Activated naive CD4-positive, alpha-beta T cell treated with anti-CD3 and anti-CD28 coated beads, Interleukin-2, amount 50 U/mL, for 16 hours (primary cell): ENCODE measurements around the gene CLINT1.
A peak's percentile ranks its signal among the peaks of the same experiment; 100 is the strongest.
"Not testable (repeated sequence)": the region's sequence is repeated elsewhere in the genome, so short reads cannot be mapped to it uniquely, and the experiment has no call there.

ENCODE experiments used
- DNase-seq: peaks from one replicate; pipeline ENCODE4 v3.0.0-alpha.2; 2020

CLINT1 gene

DNA sequence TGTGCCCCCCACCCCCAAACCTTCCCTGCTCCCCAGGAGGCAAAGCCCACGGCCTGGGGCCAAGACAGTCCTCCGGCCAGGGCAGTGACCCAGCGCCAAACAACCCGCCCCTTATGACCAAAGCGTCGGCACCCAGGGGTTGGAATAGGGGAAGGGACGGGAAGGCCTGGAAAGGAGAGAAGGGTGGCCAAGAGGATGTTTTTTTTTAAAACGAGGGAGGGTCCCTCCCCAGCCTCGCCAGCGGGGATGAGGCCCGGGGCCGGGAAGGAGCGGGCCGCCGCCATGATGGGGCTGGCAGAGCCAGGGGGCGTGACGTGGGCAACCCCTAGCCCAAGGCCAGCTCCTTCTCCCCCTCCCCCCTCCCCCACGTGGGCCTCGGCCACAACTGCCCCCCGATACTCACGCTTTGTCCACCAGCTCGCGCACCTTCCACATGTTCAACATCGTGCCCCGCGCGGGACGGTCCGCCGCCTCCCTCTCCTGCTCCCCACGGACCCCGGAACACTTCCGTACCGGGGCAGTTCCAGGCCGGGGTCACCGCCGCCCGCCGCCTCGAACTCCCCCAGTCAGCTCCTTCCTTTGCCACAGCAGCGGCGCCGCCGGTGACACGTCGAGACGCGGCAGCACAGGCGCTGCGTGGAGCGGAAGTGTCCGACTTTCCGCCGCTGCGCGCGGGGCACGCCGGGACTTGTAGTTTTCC lies at the start of gene CLINT1:
Gene CLINT1 (minus strand): TSS at position 619 of the 700 bp plus-strand sequence. CDS start 175 bp downstream, at position 444.
- DNase-seq, result peak; percentile 89

DNA sequence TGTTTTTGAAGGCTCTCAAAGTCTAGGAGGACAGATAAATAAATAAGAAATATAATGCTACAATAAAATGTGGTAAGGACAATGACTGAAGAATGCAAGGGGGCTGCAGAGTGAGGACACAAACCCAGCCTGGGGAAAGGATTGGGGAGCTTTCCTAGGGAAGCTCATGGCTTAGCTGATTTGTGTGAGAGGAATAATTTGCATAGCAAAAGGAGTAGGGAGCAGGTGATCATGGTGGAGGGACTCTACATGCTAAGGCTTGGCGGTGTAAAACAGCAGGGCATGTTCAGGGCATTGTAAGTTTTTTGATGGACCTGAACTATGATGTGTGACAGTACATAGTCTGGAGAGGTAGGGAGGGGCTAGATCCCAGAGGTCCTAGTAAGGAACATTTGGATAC lies 49.5 kb upstream of the CLINT1 start:
- DNase-seq, result no peak

DNA sequence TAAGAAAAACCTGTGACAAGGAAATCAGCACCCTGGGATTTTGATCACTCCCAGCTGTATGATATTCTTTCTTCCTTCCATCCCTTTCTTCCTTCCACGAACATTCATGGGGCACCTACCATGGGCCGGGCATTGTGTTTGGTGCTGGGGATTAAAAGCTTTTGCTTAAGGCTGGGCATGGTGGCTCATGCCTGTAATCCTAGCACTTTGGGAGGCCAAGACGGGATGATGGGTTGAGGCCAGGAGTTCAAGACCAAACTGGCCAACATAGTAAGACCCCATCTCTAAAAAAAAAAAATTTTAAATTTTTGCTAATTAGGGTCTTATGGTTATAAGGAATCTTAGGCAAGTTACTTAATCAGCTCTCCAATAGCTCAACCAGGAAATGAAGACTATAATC lies 48.5 kb upstream of the CLINT1 start:
- DNase-seq, result no peak

DNA sequence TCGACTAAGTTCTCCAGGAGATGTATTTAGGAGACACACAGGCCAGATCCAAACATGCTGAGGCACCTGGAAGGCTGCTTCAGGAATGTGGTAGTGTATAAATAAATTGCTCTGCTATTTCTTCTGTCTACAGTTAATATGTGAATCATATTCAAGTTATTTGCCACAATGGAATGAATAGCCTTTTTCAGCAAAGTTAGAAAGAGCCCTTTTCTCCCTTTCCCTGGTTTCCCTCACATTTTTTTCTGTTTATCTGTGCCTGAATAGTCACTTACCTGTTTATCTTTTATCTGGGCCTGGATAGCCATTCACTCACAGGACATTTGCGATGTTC lies 44.1 kb upstream of the CLINT1 start:
- DNase-seq, result no peak

DNA sequence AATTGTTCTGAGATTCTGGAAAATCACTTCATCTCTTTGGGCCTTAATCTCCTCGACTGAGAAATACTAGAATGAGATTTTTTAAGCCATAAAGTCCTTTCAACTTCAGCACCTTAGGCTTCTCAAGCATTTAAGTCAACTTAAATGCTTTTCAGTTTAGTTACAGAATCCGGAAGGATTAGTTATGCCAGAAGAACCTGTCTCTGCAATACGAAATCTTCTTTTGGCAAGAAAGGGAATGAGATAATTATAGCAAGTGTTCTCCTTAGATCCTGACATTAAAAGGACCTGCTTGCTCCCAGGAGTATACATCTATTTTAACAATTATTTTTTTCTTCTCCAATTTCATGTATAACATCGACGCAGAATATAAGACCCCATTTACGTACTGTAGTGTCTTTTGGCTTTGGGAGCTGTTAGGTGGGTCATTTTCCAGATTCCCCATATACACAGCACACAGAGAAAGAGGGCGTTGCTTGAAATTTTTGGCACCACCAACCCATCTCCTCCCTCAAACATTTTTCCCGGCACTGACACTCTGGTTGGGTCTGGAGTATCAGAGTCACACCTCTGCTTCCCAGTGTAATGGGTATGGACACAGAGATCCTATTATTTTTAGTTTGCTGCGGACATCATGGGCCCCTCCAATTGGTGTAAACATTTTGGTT lies 43.6 kb upstream of the CLINT1 start:
- DNase-seq, result no peak

DNA sequence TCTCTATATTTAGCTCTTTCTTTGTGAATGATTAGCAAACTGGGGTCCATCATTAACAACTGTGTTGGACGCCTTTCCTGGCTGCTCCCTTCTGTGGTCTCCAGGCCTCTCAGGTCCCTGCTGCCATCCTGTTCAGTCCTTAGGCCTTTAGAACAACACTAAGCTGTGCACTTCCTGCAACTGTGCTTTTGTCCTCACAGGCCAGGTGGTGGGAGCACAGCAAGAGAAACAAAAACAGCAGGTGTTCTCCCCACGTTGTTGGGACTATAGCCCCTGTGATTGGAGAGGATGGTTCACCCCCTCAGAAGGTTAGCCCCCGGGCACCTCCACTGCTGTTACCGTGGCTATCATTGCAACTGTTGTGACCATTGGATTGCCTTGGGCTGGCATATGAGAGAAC lies 41.7 kb upstream of the CLINT1 start:
- no peak for DNase-seq

DNA sequence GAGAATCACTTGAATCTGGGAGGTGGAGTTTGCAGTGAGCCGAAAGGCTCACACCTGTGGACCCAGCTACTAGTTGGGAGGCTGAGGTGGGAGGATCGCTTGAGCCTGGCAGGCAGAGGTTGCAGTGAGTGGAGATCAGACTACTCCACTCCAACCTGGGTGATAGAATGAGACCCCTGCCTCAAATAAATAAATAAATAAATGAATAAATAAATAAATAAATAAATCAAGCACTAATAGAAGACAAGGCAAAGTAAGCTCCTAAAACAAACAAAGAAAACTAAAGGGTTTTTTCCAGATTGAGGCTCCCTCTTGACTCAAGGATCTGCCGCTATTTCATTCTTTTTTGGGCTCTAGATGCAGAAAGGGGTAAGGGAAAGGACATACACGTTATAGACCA lies 34.7 kb upstream of the CLINT1 start:
- DNase-seq, result no peak

DNA sequence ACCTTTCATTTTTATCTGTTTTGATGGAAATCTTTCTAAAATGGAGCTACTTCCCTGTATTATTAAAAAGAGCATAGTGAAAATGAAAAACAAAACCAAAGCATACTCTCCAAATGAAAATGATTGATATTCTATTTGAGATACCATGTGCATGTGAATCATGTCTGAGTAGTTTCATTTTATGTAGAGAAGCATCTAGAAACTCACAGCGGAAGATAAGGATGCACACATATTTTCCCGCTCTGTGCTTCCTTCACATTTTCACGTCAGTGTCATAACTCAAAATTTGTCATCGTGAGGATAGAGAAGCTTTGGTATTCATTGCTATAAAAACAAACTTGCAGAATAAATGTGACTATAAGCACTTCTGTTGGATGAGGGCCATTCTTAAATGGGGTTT lies 34.0 kb upstream of the CLINT1 start:
- DNase-seq, result no peak

DNA sequence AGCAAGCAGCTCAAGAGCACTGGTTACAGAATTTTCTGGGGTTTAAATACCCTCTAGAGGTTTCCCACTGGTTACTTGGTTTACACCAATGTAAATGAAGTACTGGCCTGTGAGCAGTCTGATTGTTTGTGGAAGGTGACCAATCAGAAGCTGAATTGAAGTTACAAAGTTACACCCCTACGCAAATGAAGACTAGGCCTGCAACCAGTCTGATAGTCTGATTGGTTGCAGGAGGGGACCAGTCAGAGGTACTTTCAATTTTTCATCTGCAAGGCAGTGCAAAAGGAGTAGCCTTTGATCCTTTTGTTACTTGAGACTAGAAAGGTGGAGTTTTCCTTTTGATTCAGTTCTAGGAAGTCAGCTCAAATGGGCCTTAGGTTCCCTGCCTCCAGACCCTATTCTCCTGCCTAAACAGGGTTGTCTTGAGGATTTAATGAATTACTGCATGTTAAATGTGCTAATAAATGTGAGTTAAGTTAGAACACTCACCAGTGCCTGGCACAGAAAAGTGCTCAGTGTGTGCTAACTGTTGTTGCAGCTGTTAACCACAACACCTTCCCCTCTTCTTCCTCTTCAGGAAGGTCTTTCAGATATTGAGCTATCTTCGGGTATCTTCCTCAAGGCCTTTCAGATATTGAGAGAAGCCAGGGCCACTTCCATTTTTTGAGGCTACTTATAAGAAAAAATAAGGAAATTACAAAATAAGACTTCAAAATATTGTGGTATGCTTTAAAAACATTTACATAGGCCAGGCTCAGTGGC lies 32.1 kb upstream of the CLINT1 start:
- DNase-seq, result no peak

DNA sequence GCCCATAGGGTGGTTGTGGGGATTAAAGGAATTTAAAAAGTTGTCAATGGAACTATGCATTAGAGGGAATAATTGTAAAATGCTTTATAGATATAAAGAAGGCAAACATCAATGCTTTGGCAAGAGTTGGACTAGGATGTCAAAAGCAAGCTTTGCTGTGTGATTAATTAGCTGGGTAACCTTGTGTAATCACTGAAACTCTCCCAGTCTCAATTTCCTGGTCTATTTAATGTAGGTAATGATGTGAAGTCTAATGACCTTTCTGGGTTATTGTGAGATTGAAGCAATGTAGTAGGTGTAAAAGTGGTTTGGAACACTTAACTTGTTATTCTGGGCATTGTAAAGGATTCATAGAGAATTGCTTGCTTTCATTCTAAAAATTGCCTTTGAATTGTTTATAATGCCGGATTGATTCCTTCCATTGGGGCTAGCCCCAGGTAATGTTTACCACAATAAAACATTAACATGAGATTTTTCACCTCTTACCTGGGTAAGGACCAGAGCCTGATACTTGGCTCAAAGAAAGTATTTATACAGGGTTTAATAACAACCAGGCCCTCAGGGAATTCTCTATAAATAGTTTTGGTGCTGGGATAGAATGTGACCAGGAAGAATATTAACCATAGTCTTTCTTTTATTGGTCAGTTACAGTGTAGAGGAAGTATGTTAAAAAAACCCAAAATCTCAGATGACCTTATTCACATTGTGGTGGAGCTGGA lies 30.0 kb upstream of the CLINT1 start:
- no peak for DNase-seq

DNA sequence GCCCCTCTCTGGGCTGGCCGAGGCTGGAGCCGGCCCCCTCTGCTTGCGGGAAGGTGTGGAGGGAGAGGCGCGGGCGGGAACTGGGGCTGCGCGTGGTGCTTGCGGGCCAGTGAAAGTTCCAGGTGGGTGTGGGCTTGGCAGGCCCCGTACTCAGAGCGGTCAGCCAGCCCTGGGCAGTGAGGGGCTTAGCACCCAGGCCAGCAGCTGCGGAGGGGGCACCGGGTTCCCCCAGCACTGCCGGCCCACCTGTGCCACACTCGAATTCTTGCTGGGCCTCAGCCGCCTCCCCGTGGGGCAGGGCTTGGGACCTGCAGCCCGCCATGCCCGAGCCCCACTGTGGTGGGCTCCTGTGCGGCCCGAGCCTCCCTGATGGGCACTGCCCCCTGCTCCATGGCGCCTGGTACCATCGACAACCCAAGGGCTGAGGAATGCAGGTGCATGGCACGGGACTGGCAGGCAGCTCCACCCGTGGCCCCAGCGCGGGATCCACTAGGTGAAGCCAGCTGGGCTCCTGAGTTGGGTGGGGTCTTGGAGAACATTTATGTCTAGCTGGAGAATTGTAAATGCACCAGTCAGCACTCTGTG lies 27.9 kb upstream of the CLINT1 start:
- no peak for DNase-seq

DNA sequence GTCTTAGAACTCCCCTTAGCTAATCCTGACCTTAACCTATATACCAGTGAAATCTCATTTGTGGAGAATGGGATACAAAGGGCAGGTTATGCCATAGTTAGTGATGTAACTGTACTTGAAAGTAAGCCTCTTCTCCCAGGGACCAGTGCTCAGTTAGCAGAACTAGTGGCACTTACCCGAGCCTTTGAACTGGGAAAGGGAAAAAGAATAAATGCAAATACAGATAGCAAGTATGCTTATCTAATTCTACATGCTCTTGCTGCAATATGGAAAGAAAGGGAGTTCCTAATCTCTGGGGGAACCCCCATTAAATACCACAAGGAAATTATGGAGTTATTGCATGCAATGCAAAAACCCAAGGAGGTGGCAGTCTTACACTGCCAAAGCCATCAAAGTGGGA lies 26.1 kb upstream of the CLINT1 start:
- DNase-seq, result not testable (repeated sequence)

DNA sequence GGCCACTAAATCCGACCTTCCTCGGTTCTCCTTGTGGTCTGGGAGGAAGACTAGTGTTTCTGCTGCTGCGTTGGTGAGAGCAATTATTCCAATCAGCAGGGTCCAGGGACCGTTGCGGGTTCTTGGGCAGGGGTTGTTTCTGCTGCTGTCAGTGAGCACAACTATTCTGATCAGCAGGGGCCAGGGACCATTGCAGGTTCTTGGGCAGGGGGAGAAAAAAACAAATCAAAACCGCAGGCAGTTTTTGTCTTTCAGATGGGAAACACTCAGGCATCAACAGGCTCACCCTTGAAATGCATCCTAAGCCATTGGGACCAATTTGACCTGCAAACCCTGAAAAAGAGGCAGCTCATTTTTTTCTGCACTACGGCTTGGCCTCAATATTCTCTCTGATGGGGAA lies 22.6 kb upstream of the CLINT1 start:
- not testable (repeated sequence) for DNase-seq

DNA sequence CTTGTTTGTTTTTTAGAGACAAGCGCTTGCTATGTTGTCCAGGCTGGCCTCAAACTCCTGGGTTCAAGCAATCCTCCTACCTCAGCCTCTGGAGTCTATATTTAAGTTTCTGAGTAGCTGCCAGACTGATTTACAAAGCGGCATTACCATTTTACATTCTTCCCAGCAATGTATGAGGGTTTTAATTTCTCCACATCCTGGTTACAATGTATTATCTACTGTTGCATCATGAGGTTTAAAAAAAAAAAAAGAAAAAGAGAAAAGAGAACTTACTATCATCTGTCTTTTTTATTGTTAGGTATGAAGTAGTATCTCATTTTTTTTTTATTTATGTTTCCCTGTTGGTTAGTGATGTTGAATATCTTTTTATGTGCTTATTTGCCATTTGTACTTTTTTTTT lies 18.9 kb upstream of the CLINT1 start:
- DNase-seq, result no peak

DNA sequence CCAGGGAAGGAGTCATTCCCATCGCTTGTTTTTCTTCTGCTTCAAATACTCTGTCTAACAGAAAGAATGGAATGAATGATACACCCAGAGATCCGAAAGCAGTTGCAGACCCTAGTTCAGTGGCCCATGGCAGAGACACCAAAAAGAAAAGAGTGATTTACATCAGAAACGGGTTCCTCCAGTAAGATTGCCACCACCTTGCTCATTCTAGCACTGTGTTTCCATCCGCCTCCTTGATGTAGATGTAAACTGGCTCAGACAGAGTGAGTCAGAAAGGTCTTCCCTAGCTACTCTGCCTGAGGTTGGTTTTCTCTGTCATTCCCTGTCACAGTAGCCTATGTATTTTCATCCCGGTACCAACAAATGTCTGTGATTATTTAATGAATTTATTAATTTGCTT lies 15.9 kb upstream of the CLINT1 start:
- DNase-seq, result no peak

DNA sequence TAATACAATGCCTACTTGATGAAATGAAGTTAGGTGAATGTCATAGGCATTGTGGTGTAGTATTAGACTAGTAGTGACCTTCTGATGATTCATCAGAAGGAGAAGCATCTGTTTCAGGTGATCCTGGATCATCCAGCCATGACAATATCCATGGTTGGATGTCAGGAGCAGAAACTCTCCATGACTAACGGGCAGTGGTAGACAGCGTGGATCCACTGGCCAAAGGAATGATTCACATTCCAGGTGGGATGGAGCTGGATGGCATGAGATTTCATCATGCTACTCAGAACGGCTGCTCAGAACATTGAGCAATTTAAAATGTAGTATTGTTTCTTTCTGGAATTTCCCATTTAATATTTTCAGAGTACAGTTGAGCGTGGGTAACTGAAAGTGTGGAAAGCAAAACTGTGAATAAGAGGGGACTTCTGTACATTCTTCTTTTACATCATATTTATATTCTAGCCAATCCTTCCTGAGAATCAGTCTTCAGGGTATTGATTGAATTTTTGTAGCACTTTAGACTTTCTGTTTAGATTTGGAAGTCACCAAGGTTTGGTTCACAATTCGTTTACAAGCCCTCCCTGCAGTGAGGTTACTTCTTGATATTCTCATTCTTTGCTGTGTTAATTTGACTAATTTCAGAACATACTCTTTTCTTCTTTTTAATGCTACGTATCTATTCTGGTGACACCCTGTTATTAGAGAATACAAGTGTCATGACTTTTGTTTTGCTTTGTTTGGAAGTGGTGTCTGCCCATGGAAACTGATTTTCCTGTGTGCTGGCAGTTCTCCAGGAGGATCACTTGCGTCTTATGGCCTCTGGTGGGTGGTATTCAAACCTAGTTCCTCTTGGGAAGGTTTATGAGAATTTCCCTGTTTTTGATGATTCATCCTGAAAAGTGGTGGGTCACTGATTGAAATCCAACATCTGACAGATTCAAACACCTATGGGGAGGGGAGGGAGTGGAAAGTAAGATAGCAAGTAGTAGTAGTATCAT lies 12.2 kb upstream of the CLINT1 start:
- DNase-seq, result no peak

DNA sequence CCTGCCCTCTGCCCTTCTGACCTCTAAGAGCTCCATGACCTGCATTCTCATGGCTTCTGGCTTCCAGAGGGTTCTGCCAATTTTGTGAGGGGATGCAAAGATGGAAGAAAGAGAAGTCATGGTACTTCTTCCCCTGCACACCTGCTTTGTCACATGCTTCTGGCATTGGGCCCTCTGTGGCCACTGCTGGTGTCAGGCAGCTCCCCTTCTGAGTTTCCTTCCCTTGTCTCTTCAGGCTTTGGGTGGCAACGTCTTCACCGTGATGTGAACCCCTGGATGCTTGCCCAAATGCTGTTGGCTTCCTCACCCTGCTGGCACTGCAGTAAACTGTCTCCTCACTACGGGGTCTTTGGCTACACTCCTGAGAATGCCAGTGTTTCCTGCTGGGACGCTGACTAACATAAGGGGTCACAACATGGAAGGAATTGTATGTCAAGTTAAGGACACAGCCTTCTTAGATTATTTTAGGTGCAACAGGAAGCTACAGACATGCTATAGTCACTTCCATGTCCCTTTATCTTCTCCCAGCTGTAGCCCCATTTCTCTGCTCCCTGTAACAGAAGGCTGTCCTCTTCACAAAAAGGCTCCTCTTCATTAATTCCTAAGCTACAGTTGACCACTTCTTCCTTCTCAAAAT lies 8.9 kb upstream of the CLINT1 start:
- no peak for DNase-seq

DNA sequence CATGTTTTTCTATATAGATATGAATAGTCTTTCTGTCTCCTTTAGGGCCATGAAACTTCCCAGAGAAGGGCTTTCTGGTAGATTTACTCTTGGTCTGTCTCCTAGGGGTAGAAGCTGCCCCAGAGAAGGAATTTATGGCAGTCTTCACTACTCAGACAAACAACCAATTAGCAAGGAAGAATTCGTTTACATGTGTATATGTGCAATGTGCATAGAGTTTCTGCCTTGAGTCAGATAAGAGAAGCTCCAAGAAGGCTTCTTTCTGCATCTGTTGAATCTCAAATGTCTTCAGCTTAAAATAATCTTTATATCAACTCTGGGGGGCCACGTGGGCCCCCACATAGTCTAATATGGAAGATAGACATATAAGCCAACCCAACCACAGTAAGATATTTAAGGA lies 7.6 kb upstream of the CLINT1 start:
- DNase-seq, result no peak

DNA sequence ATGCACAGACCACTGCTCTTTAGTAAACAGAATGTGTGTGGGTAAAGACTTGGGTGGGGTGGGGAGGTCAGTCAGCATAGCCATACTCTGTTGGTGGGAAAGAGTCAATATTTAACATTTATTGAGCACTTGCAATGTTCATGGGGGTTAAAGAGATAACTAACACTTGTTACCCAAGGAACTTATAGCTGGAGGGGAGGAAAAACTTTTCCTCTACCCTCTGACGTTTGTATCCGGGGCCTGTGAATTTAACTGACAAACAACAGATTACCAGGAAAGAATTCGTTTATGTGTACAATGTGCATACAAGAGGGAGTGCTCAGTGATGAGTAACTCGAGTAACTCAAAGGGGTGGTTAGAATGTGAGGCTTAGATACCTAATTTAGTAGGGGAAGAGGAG lies 6.8 kb upstream of the CLINT1 start:
- DNase-seq, result no peak

DNA sequence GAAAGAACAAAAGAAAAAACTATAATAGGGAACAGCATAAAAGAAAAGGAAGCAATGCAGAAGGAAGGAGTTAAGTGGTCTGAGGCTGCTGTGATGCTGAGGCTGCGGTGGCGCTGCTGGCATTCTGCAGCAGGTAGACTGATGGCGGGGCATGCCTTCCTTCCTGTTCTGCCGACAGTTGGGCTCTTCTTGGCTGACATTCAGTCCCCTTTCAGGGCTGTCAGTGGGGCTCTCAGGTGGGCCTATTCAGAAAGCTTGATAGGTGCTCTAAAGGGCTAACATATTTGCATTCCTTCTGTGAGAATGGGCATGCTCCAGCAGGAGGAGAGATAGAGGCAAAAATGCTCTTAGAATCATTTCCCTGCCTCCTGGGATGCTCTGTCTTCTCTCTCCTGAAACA lies 5.1 kb upstream of the CLINT1 start:
- no peak for DNase-seq

DNA sequence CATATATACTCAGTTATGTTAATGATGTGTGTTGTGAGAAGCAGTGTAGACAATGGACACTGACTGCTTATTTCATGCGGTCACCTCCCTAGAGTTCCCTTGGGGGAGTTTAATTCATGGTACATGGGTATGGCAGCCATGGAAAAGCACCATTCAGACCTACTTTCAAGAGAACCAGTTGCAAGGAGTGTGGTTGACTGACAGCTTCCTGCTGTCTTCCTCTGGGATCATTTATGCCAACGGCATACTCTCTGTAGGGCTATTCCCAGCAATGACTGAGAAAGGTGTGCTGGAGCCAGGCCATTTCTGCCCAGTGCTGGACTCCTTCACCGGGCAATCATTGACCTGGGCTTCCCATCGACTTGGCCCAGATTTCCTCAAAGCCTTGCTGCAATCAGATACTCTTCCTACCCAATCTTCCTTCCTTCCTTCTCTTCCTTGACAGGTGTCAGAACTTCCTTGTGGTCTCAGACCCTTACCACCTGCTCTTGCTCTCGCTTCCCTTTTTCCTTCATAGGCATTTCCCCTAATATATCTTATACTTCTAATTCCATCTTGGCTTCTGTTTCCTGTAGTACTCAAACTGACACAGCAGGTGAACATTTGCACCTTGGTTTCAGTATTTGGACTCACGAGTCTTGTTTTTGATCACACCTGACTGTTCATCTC lies 3.4 kb upstream of the CLINT1 start:
- DNase-seq, result no peak
